Fibroblast of skin of abdomen (primary cell): ENCODE data around the gene ADAD1. TPM values are rescaled to one million over a fixed set of nuclear protein-coding genes. Genes with fewer than 3 reads are reported as not detected.
"Not testable (repeated sequence)": the region's sequence is repeated elsewhere in the genome, so short reads cannot be mapped to it uniquely, and the experiment has no call there.

Experiments
- DNase-seq: peaks from one replicate; pipeline ENCODE4 v3.0.0-alpha.2; 2013
- polyA plus RNA-seq, 2 experiments: library from polyadenylated mRNA; unstranded; fragments of 120-200 nt; gene quantifications; one replicate each; pipeline ENCODE4 v1.2.1, GENCODE V29; 2013; ENCODE audit not compliant: insufficient read length in 2 of 2

Gene ADAD1
- not detected for polyA plus RNA-seq (2013, experiment 1 of 2; ENCODE audit: insufficient read length)
- polyA plus RNA-seq (2013, experiment 2 of 2; ENCODE audit: insufficient read length) = not detected

- DNase-seq = no peak
Observed at GRCh38 chr4:122378711-122379110, at the start of gene ADAD1. Gene ADAD1, plus strand, starts transcription at chr4:122379011. Its CDS starts 1,059 bp downstream, at chr4:122380070.

- DNase-seq = peak; percentile 49
Observed at GRCh38 chr4:122329876-122330565, 48.8 kb upstream of the ADAD1 start.

- DNase-seq = no peak
Observed at GRCh38 chr4:122331195-122331594, 47.6 kb upstream of the ADAD1 start.

GRCh38 chr4:122334828-122335227 is 44.0 kb upstream of the ADAD1 start:
- no peak for DNase-seq

- DNase-seq = peak; percentile 52
Observed at GRCh38 chr4:122341886-122342285, 36.9 kb upstream of the ADAD1 start.

- peak; percentile 14 for DNase-seq
Observed at GRCh38 chr4:122346036-122346435, 32.8 kb upstream of the ADAD1 start.

- no peak for DNase-seq
Observed at GRCh38 chr4:122346503-122346902, 32.3 kb upstream of the ADAD1 start.

- no peak for DNase-seq
Observed at GRCh38 chr4:122356317-122356808, 22.4 kb upstream of the ADAD1 start.

- DNase-seq = peak; percentile 1
Observed at GRCh38 chr4:122360754-122361153, 18.1 kb upstream of the ADAD1 start.

- no peak for DNase-seq
Observed at GRCh38 chr4:122364700-122365404, 14.0 kb upstream of the ADAD1 start.

GRCh38 chr4:122368786-122369185 is 10.0 kb upstream of the ADAD1 start:
- not testable (repeated sequence) for DNase-seq

GRCh38 chr4:122377352-122377751 is 1.5 kb upstream of the ADAD1 start:
- no peak for DNase-seq

GRCh38 chr4:122379239-122379638 is 428 bp downstream of the ADAD1 start:
- no peak for DNase-seq

GRCh38 chr4:122383341-122383740 is 4.5 kb downstream of the ADAD1 start:
- DNase-seq = no peak

GRCh38 chr4:122384245-122384644 is 5.4 kb downstream of the ADAD1 start:
- no peak for DNase-seq

GRCh38 chr4:122393276-122393675 is 14.5 kb downstream of the ADAD1 start:
- no peak for DNase-seq

- no peak for DNase-seq
Observed at GRCh38 chr4:122403861-122404260, 25.1 kb downstream of the ADAD1 start.

GRCh38 chr4:122412547-122412946 is 33.7 kb downstream of the ADAD1 start:
- peak; percentile 1 for DNase-seq

GRCh38 chr4:122423246-122423645 is 44.4 kb downstream of the ADAD1 start:
- DNase-seq = peak; percentile 13

- DNase-seq = no peak
Observed at GRCh38 chr4:122431351-122431750, 52.5 kb downstream of the ADAD1 start.

GRCh38 chr4:122434285-122434684 is 55.5 kb downstream of the ADAD1 start:
- DNase-seq = no peak

GRCh38 chr4:122450847-122451246 is 72.0 kb downstream of the ADAD1 start:
- no peak for DNase-seq

GRCh38 chr4:122453384-122453995 is 74.7 kb downstream of the ADAD1 start:
- no peak for DNase-seq
